ENCODE data around the gene CORO1C.

CORO1C gene

GRCh38 chr12:108730365-108731104 lies 783 bp downstream of the CORO1C start:
- DNase-seq (ENCODE audit: low read depth) = peak; percentile 73
- TF ChIP-seq CTCF (IDR thresholded peaks at IDR 0.05; ENCODE audit: low read length, missing control alignments) = no peak
- peak overlapping the region; percentile 88 for H3K4me3 ChIP-seq (replicated peaks; ENCODE audit: low read depth, low read length)

- peak overlapping the region; percentile 88 for H3K4me3 ChIP-seq (replicated peaks; ENCODE audit: low read depth, low read length)
- no peak for TF ChIP-seq CTCF (IDR thresholded peaks at IDR 0.05; ENCODE audit: low read length, missing control alignments)
- peak; percentile 56 for DNase-seq (ENCODE audit: low read depth)
Observed at GRCh38 chr12:108729612-108730364, 1.5 kb downstream of the CORO1C start.

GRCh38 chr12:108728820-108729611 lies 2.3 kb downstream of the CORO1C start:
- DNase-seq (ENCODE audit: low read depth) = peak; percentile 31
- no peak for TF ChIP-seq CTCF (IDR thresholded peaks at IDR 0.05; ENCODE audit: low read length, missing control alignments)
- peak overlapping the region; percentile 88 for H3K4me3 ChIP-seq (replicated peaks; ENCODE audit: low read depth, low read length)

GRCh38 chr12:108727868-108728735 lies 3.2 kb downstream of the CORO1C start:
- H3K4me3 ChIP-seq (replicated peaks; ENCODE audit: low read depth, low read length) = peak overlapping the region; percentile 88
- DNase-seq (ENCODE audit: low read depth) = no peak
- TF ChIP-seq CTCF (IDR thresholded peaks at IDR 0.05; ENCODE audit: low read length, missing control alignments) = no peak

GRCh38 chr12:108727161-108727560 lies 4.2 kb downstream of the CORO1C start:
- DNase-seq (ENCODE audit: low read depth) = no peak
- TF ChIP-seq CTCF (IDR thresholded peaks at IDR 0.05; ENCODE audit: low read length, missing control alignments) = no peak
- no peak overlapping the region for H3K4me3 ChIP-seq (replicated peaks; ENCODE audit: low read depth, low read length)

GRCh38 chr12:108724890-108725151 lies 6.5 kb downstream of the CORO1C start:
- no peak overlapping the region for H3K4me3 ChIP-seq (replicated peaks; ENCODE audit: low read depth, low read length)
- DNase-seq (ENCODE audit: low read depth) = no peak
- no peak for TF ChIP-seq CTCF (IDR thresholded peaks at IDR 0.05; ENCODE audit: low read length, missing control alignments)
